Astrocyte (in vitro differentiated cells and primary cell): ENCODE data around the gene PTCD2. TPM values are rescaled to one million over a fixed set of nuclear protein-coding genes. Genes with fewer than 3 reads are reported as not detected.

Experiments
- DNase-seq: peaks from one replicate; pipeline ENCODE4 v3.0.0-alpha.2; 2010; ENCODE audit warnings: low read depth
- FAIRE-seq: peaks from 2 replicates; lab custom pipeline; 2011; peaks lifted over from hg19 to GRCh38; lab: Jason Lieb, UNC
- H2AFZ ChIP-seq: 2 replicates; pipeline ENCODE4 v1.6.0; 2012; ENCODE audit warnings: low read depth, low read length, inconsistent platforms
- H3K27ac ChIP-seq: 2 replicates; pipeline ENCODE4 v1.5.1; 2011; ENCODE audit warnings: low read depth, low read length, inconsistent platforms
- H3K27me3 ChIP-seq: 2 replicates; pipeline ENCODE4 v1.6.0; 2011; ENCODE audit warnings: low read length, inconsistent platforms; ENCODE audit not compliant: insufficient read depth
- H3K36me3 ChIP-seq: 2 replicates; pipeline ENCODE4 v1.5.1; 2011; ENCODE audit warnings: low read length, inconsistent platforms; ENCODE audit not compliant: insufficient read depth
- H3K4me1 ChIP-seq: 2 replicates; pipeline ENCODE4 v1.5.1; 2011; ENCODE audit warnings: low read length, inconsistent platforms; ENCODE audit not compliant: insufficient read depth
- H3K4me2 ChIP-seq: 2 replicates; pipeline ENCODE4 v1.6.0; 2012; ENCODE audit warnings: low read length, inconsistent platforms
- H3K4me3 ChIP-seq: 2 replicates; pipeline ENCODE4 v1.5.1; 2011; ENCODE audit warnings: low read depth, mild to moderate bottlenecking, low read length, inconsistent platforms; ENCODE audit not compliant: insufficient read depth
- H3K79me2 ChIP-seq: 2 replicates; pipeline ENCODE4 v1.6.0; 2012; ENCODE audit warnings: mild to moderate bottlenecking, low read length, inconsistent platforms; ENCODE audit not compliant: insufficient read depth
- H3K9ac ChIP-seq: 2 replicates; pipeline ENCODE4 v1.6.0; 2012; ENCODE audit warnings: mild to moderate bottlenecking, low read length, inconsistent platforms
- H3K9me3 ChIP-seq: 2 replicates; pipeline ENCODE4 v1.5.1; 2012; ENCODE audit warnings: low read depth, mild to moderate bottlenecking, low read length, inconsistent platforms; ENCODE audit not compliant: insufficient read depth
- H4K20me1 ChIP-seq: 2 replicates; pipeline ENCODE4 v1.6.0; 2012; ENCODE audit warnings: low read length, inconsistent platforms; ENCODE audit not compliant: insufficient read depth
- H3K27ac Mint-ChIP-seq: one replicate; pipeline ENCODE4 v1.8.0; 2021; ENCODE audit warnings: mild to moderate bottlenecking, mixed read lengths; ENCODE audit not compliant: unreplicated experiment
- H3K27me3 Mint-ChIP-seq: one replicate; pipeline ENCODE4 v1.8.0; 2021; ENCODE audit warnings: low read depth, mixed read lengths; ENCODE audit not compliant: unreplicated experiment
- H3K36me3 Mint-ChIP-seq: one replicate; pipeline ENCODE4 v1.8.0; 2021; ENCODE audit warnings: low read depth, mixed read lengths; ENCODE audit not compliant: unreplicated experiment
- H3K4me1 Mint-ChIP-seq: one replicate; pipeline ENCODE4 v1.8.0; 2021; ENCODE audit warnings: low read depth, mixed read lengths; ENCODE audit not compliant: unreplicated experiment
- H3K4me3 Mint-ChIP-seq: one replicate; pipeline ENCODE4 v1.8.0; 2021; ENCODE audit warnings: mild to moderate bottlenecking, moderate library complexity, mixed read lengths; ENCODE audit not compliant: unreplicated experiment
- H3K9me3 Mint-ChIP-seq: one replicate; pipeline ENCODE4 v1.8.0; 2021; ENCODE audit warnings: mild to moderate bottlenecking, mixed read lengths; ENCODE audit not compliant: unreplicated experiment
- CTCF ChIP-seq: IDR thresholded peaks from 2 replicates; pipeline ENCODE4 v1.5.1; 2011; ENCODE audit warnings: low read depth, mild to moderate bottlenecking, inconsistent platforms, low read length, moderate library complexity; ENCODE audit not compliant: insufficient read depth
- EZH2 ChIP-seq: IDR thresholded peaks from 2 replicates; pipeline ENCODE4 v1.6.1; 2012; ENCODE audit warnings: mild to moderate bottlenecking, low read length, inconsistent platforms; ENCODE audit not compliant: insufficient read depth
- total RNA-seq: library from RNA; stranded (reverse); gene quantifications from 2 replicates; pipeline ENCODE4 v1.2.1, GENCODE V29; 2021

Gene PTCD2
- total RNA-seq, 1 donor from 2014 or later: 11.4 TPM

- no peaks in the 10 kb centered on the region for H3K27me3 Mint-ChIP-seq
- no peak for FAIRE-seq
- Histone ChIP-seq H3K4me1 (peaks cover 6% of the 10 kb centered on the region), H3K9ac (no peak overlapping the region), H4K20me1 (no peaks in the 10 kb centered on the region), H3K9me3 (no peaks in the 10 kb centered on the region), H3K27ac (no peak overlapping the region), H3K27me3 (no peaks in the 10 kb centered on the region), H3K79me2 (no peaks in the 10 kb centered on the region), H3K4me2 (no peak overlapping the region), H3K36me3 (no peaks in the 10 kb centered on the region), H3K4me3 (no peak overlapping the region), H2AFZ (no peak overlapping the region)
- no peak overlapping the region for H3K27ac Mint-ChIP-seq
- peaks cover 15% of the 10 kb centered on the region for H3K4me1 Mint-ChIP-seq
- H3K9me3 Mint-ChIP-seq: no peaks in the 10 kb centered on the region
- no peak for TF ChIP-seq EZH2
- TF ChIP-seq CTCF: no peak
- H3K36me3 Mint-ChIP-seq: no peaks in the 10 kb centered on the region
- no peak overlapping the region for H3K4me3 Mint-ChIP-seq
- no peak for DNase-seq
Measured at GRCh38 chr5:72372923-72373322, 52.8 kb downstream of the PTCD2 start.

- Histone ChIP-seq H3K36me3 (no peaks in the 10 kb centered on the region), H3K4me2 (no peak overlapping the region), H4K20me1 (no peaks in the 10 kb centered on the region), H3K79me2 (no peaks in the 10 kb centered on the region), H3K9ac (no peak overlapping the region), H3K4me3 (no peak overlapping the region), H2AFZ (no peak overlapping the region), H3K4me1 (peaks cover 12% of the 10 kb centered on the region), H3K27ac (no peak overlapping the region), H3K27me3 (no peaks in the 10 kb centered on the region), H3K9me3 (no peaks in the 10 kb centered on the region)
- Mint-ChIP-seq H3K27ac (no peak overlapping the region), H3K4me3 (no peak overlapping the region), H3K27me3 (no peaks in the 10 kb centered on the region), H3K4me1 (peaks cover 13% of the 10 kb centered on the region), H3K9me3 (no peaks in the 10 kb centered on the region), H3K36me3 (no peaks in the 10 kb centered on the region)
- no peak for DNase-seq
- TF ChIP-seq CTCF (no peak), EZH2 (no peak)
- FAIRE-seq: no peak
Measured at GRCh38 chr5:72374844-72375243, 54.7 kb downstream of the PTCD2 start.

- DNase-seq (no peak), FAIRE-seq (no peak)
- H3K27ac Mint-ChIP-seq: no peak overlapping the region
- no peaks in the 10 kb centered on the region for H3K9me3 Mint-ChIP-seq
- Histone ChIP-seq H3K9me3 (no peaks in the 10 kb centered on the region), H3K4me2 (no peak overlapping the region), H2AFZ (no peak overlapping the region), H3K27ac (no peak overlapping the region), H3K27me3 (no peaks in the 10 kb centered on the region), H4K20me1 (no peaks in the 10 kb centered on the region), H3K4me1 (peaks cover 17% of the 10 kb centered on the region), H3K9ac (no peak overlapping the region), H3K36me3 (no peaks in the 10 kb centered on the region), H3K4me3 (no peak overlapping the region), H3K79me2 (no peaks in the 10 kb centered on the region)
- H3K27me3 Mint-ChIP-seq: no peaks in the 10 kb centered on the region
- H3K36me3 Mint-ChIP-seq: no peaks in the 10 kb centered on the region
- TF ChIP-seq EZH2 (no peak), CTCF (no peak)
- H3K4me1 Mint-ChIP-seq: peaks cover 16% of the 10 kb centered on the region
- H3K4me3 Mint-ChIP-seq: no peak overlapping the region
Measured at GRCh38 chr5:72376381-72376780, 56.2 kb downstream of the PTCD2 start.
